Cardiac fibroblast (primary cell): Measurements from ENCODE around the gene IFT81.

ENCODE experiments used
- DNase-seq, 2 donors: peaks; one replicate each; pipeline versions ENCODE4 v3.0.0 to v3.0.0-alpha.2; 2010; ENCODE audit warnings: low read depth in 2 of 2
- H3K4me3 ChIP-seq, 2 donors: replicated peaks in 1 of 2; 1 replicate in 1 of 2; 2 replicates in 1 of 2; pipeline ENCODE4 v1.5.1; 2011; ENCODE audit warnings: low read depth in 2 of 2, low read length in 2 of 2, mild to moderate bottlenecking in 2 of 2, moderate library complexity in 1 of 2
- CTCF ChIP-seq: IDR thresholded peaks from one replicate; pipeline ENCODE4 v1.5.1; 2011; ENCODE audit warnings: low read depth, mild to moderate bottlenecking, low read length, inconsistent platforms

The IFT81 gene

GRCh38 chr12:110088936-110089335 is 35.2 kb upstream of the IFT81 start:
- TF ChIP-seq CTCF = no peak

GRCh38 chr12:110090266-110091135 is 33.7 kb upstream of the IFT81 start:
- no peak for DNase-seq
- TF ChIP-seq CTCF = no peak
- H3K4me3 ChIP-seq = no peak overlapping the region

More at GRCh38 chr12:110088936-110089335, 35.2 kb upstream of the IFT81 start:
- no peak for DNase-seq
- no peak overlapping the region for H3K4me3 ChIP-seq

GRCh38 chr12:110091136-110091711 is 32.9 kb upstream of the IFT81 start:
- TF ChIP-seq CTCF = no peak
- DNase-seq = no peak

GRCh38 chr12:110093631-110094311 is 30.4 kb upstream of the IFT81 start:
- no peak for TF ChIP-seq CTCF
- DNase-seq = no peak

More at GRCh38 chr12:110091136-110091711, 32.9 kb upstream of the IFT81 start:
- H3K4me3 ChIP-seq = no peak overlapping the region

GRCh38 chr12:110100315-110100970 is 23.7 kb upstream of the IFT81 start:
- H3K4me3 ChIP-seq = no peak overlapping the region
- TF ChIP-seq CTCF = peak; percentile 87
- peak; percentile 84 for DNase-seq

More at GRCh38 chr12:110093631-110094311, 30.4 kb upstream of the IFT81 start:
- no peak overlapping the region for H3K4me3 ChIP-seq

- TF ChIP-seq CTCF = peak; percentile 52
- DNase-seq = peak; percentile 57 to 83
These were observed 21.9 kb upstream of the IFT81 start for GRCh38 chr12:110102255-110102654.

More at GRCh38 chr12:110102255-110102654, 21.9 kb upstream of the IFT81 start:
- H3K4me3 ChIP-seq = no peak overlapping the region
